ENCODE measurements around the gene PUDP. TPM values are rescaled to one million over a fixed set of nuclear protein-coding genes. Genes with fewer than 3 reads are reported as not detected.

The PUDP gene
- total RNA-seq, 1 experiment from 2014 or later, result 20.3 TPM

- no peaks in the 10 kb centered on the region for H3K79me2 ChIP-seq (ENCODE audit: insufficient read depth, low read length)
- ChIA-PET RAD21 (ENCODE audit: low non-redundant PET in 1 of 2, low total read pairs in 2 of 2, uncharacterized antibody in 2 of 2, unreplicated experiment in 2 of 2) (no interaction called here), CTCF (no interaction called here), POLR2A (no interaction called here)
- H3K36me3 ChIP-seq (ENCODE audit: control insufficient read depth in 1 of 2, insufficient read depth in 2 of 2, low read length in 2 of 2), result no peaks in the 10 kb centered on the region
- no peak overlapping the region for H3K4me2 ChIP-seq (ENCODE audit: low read length)
- ATAC-seq (no peak), DNase-seq (ENCODE audit: low read depth, low spot score) (no peak)
- no peaks in the 10 kb centered on the region for H4K20me1 ChIP-seq (ENCODE audit: insufficient read depth)
- H3K27me3 ChIP-seq (ENCODE audit: insufficient read depth, low read length), result no peaks in the 10 kb centered on the region
- BruUV-seq (replicated peaks), result no TSS peak
- intact Hi-C loops (cut with micrococcal nuclease), result no loop called here
- no peaks in the 10 kb centered on the region for H3K9me3 ChIP-seq (ENCODE audit: control insufficient read depth in 1 of 2, insufficient read depth in 1 of 2, low read depth in 1 of 2, low read length in 2 of 2)
- H2AFZ ChIP-seq (ENCODE audit: low read depth, low read length, poor library complexity, severe bottlenecking), result no peak overlapping the region
- no peak overlapping the region for H3K9ac ChIP-seq (ENCODE audit: low read length)
- H3K4me3 ChIP-seq (replicated peaks in 1 of 2; ENCODE audit: low read depth in 1 of 2, low read length in 2 of 2), result no peak overlapping the region
- no peaks in the 10 kb centered on the region for H3K4me1 ChIP-seq (ENCODE audit: control insufficient read depth in 1 of 2, insufficient read depth in 2 of 2, low read length in 2 of 2)
- TF ChIP-seq ZBTB33 (IDR thresholded peaks at IDR 0.05; ENCODE audit: extremely low read depth, insufficient replicate concordance, low read length) (no peak), ELF1 (IDR thresholded peaks at IDR 0.05; ENCODE audit: borderline replicate concordance, low read depth) (no peak)
- no peak overlapping the region for H3K27ac ChIP-seq (ENCODE audit: low read depth, low read length)
- no peaks in the 10 kb centered on the region for H3K9me2 ChIP-seq (ENCODE audit: insufficient read depth)
Measured at GRCh38 chrX:7188672-7189071, 40.7 kb upstream of the PUDP start.

- no peak overlapping the region for H3K4me3 ChIP-seq (replicated peaks in 1 of 2; ENCODE audit: low read depth in 1 of 2, low read length in 2 of 2)
- DNase-seq (ENCODE audit: low read depth, low spot score) (no peak), ATAC-seq (no peak)
- no peak overlapping the region for H2AFZ ChIP-seq (ENCODE audit: low read depth, low read length, poor library complexity, severe bottlenecking)
- H3K36me3 ChIP-seq (ENCODE audit: control insufficient read depth in 1 of 2, insufficient read depth in 2 of 2, low read length in 2 of 2), result no peaks in the 10 kb centered on the region
- no peaks in the 10 kb centered on the region for H3K9me3 ChIP-seq (ENCODE audit: control insufficient read depth in 1 of 2, insufficient read depth in 1 of 2, low read depth in 1 of 2, low read length in 2 of 2)
- H3K9me2 ChIP-seq (ENCODE audit: insufficient read depth), result no peaks in the 10 kb centered on the region
- ChIA-PET POLR2A (no interaction called here), RAD21 (ENCODE audit: low non-redundant PET in 1 of 2, low total read pairs in 2 of 2, uncharacterized antibody in 2 of 2, unreplicated experiment in 2 of 2) (no interaction called here), CTCF (no interaction called here)
- intact Hi-C loops (cut with micrococcal nuclease), result no loop called here
- BruUV-seq (replicated peaks), result no TSS peak
- H3K27me3 ChIP-seq (ENCODE audit: insufficient read depth, low read length), result no peaks in the 10 kb centered on the region
- H4K20me1 ChIP-seq (ENCODE audit: insufficient read depth), result no peaks in the 10 kb centered on the region
- H3K4me2 ChIP-seq (ENCODE audit: low read length), result no peak overlapping the region
- no peaks in the 10 kb centered on the region for H3K79me2 ChIP-seq (ENCODE audit: insufficient read depth, low read length)
- H3K27ac ChIP-seq (ENCODE audit: low read depth, low read length), result no peak overlapping the region
- no peak overlapping the region for H3K9ac ChIP-seq (ENCODE audit: low read length)
- TF ChIP-seq JUND (IDR thresholded peaks at IDR 0.05) (no peak), CEBPB (IDR thresholded peaks at IDR 0.05; ENCODE audit: low read depth) (no peak), CTCF (IDR thresholded peaks at IDR 0.05 in 2 of 3, conservative IDR thresholded peaks at IDR 0.05 in 1 of 3; ENCODE audit: borderline replicate concordance in 1 of 3, insufficient read depth in 1 of 3, low read depth in 2 of 3, low read length in 2 of 3) (no peak), MAX (IDR thresholded peaks at IDR 0.05) (no peak), EZH2 (IDR thresholded peaks at IDR 0.05) (no peak), EZH2phosphoT487 (IDR thresholded peaks at IDR 0.05; ENCODE audit: borderline replicate concordance) (no peak), SP1 (IDR thresholded peaks at IDR 0.05; ENCODE audit: low read depth) (no peak), TCF7L2 (IDR thresholded peaks at IDR 0.05; ENCODE audit: borderline replicate concordance, extremely low read depth, insufficient read depth, insufficient read length) (no peak), FOSL1 (IDR thresholded peaks at IDR 0.05; ENCODE audit: low read depth) (no peak), ZBTB33 (IDR thresholded peaks at IDR 0.05; ENCODE audit: extremely low read depth, insufficient replicate concordance, low read length) (no peak)
- H3K4me1 ChIP-seq (ENCODE audit: control insufficient read depth in 1 of 2, insufficient read depth in 2 of 2, low read length in 2 of 2), result no peaks in the 10 kb centered on the region
Measured at GRCh38 chrX:7184816-7185215, 36.9 kb upstream of the PUDP start.

Data from HCT116 (cell line).